Astrocyte (in vitro differentiated cells and primary cell): Measurements from ENCODE around the gene SSBP2. TPM values are rescaled to one million over a fixed set of nuclear protein-coding genes. Genes with fewer than 3 reads are reported as not detected.

ENCODE experiments used
- DNase-seq: peaks from one replicate; pipeline ENCODE4 v3.0.0-alpha.2; 2010; ENCODE audit warnings: low read depth
- FAIRE-seq: peaks from 2 replicates; lab custom pipeline; 2011; peaks lifted over from hg19 to GRCh38; lab: Jason Lieb, UNC
- H2AFZ ChIP-seq: 2 replicates; pipeline ENCODE4 v1.6.0; 2012; ENCODE audit warnings: low read depth, low read length, inconsistent platforms
- H3K27ac ChIP-seq: 2 replicates; pipeline ENCODE4 v1.5.1; 2011; ENCODE audit warnings: low read depth, low read length, inconsistent platforms
- H3K27me3 ChIP-seq: 2 replicates; pipeline ENCODE4 v1.6.0; 2011; ENCODE audit warnings: low read length, inconsistent platforms; ENCODE audit not compliant: insufficient read depth
- H3K36me3 ChIP-seq: 2 replicates; pipeline ENCODE4 v1.5.1; 2011; ENCODE audit warnings: low read length, inconsistent platforms; ENCODE audit not compliant: insufficient read depth
- H3K4me1 ChIP-seq: 2 replicates; pipeline ENCODE4 v1.5.1; 2011; ENCODE audit warnings: low read length, inconsistent platforms; ENCODE audit not compliant: insufficient read depth
- H3K4me2 ChIP-seq: 2 replicates; pipeline ENCODE4 v1.6.0; 2012; ENCODE audit warnings: low read length, inconsistent platforms
- H3K4me3 ChIP-seq: 2 replicates; pipeline ENCODE4 v1.5.1; 2011; ENCODE audit warnings: low read depth, mild to moderate bottlenecking, low read length, inconsistent platforms; ENCODE audit not compliant: insufficient read depth
- H3K79me2 ChIP-seq: 2 replicates; pipeline ENCODE4 v1.6.0; 2012; ENCODE audit warnings: mild to moderate bottlenecking, low read length, inconsistent platforms; ENCODE audit not compliant: insufficient read depth
- H3K9ac ChIP-seq: 2 replicates; pipeline ENCODE4 v1.6.0; 2012; ENCODE audit warnings: mild to moderate bottlenecking, low read length, inconsistent platforms
- H3K9me3 ChIP-seq: 2 replicates; pipeline ENCODE4 v1.5.1; 2012; ENCODE audit warnings: low read depth, mild to moderate bottlenecking, low read length, inconsistent platforms; ENCODE audit not compliant: insufficient read depth
- H4K20me1 ChIP-seq: 2 replicates; pipeline ENCODE4 v1.6.0; 2012; ENCODE audit warnings: low read length, inconsistent platforms; ENCODE audit not compliant: insufficient read depth
- H3K27ac Mint-ChIP-seq: one replicate; pipeline ENCODE4 v1.8.0; 2021; ENCODE audit warnings: mild to moderate bottlenecking, mixed read lengths; ENCODE audit not compliant: unreplicated experiment
- H3K27me3 Mint-ChIP-seq: one replicate; pipeline ENCODE4 v1.8.0; 2021; ENCODE audit warnings: low read depth, mixed read lengths; ENCODE audit not compliant: unreplicated experiment
- H3K36me3 Mint-ChIP-seq: one replicate; pipeline ENCODE4 v1.8.0; 2021; ENCODE audit warnings: low read depth, mixed read lengths; ENCODE audit not compliant: unreplicated experiment
- H3K4me1 Mint-ChIP-seq: one replicate; pipeline ENCODE4 v1.8.0; 2021; ENCODE audit warnings: low read depth, mixed read lengths; ENCODE audit not compliant: unreplicated experiment
- H3K4me3 Mint-ChIP-seq: one replicate; pipeline ENCODE4 v1.8.0; 2021; ENCODE audit warnings: mild to moderate bottlenecking, moderate library complexity, mixed read lengths; ENCODE audit not compliant: unreplicated experiment
- H3K9me3 Mint-ChIP-seq: one replicate; pipeline ENCODE4 v1.8.0; 2021; ENCODE audit warnings: mild to moderate bottlenecking, mixed read lengths; ENCODE audit not compliant: unreplicated experiment
- CTCF ChIP-seq: IDR thresholded peaks from 2 replicates; pipeline ENCODE4 v1.5.1; 2011; ENCODE audit warnings: low read depth, mild to moderate bottlenecking, inconsistent platforms, low read length, moderate library complexity; ENCODE audit not compliant: insufficient read depth
- EZH2 ChIP-seq: IDR thresholded peaks from 2 replicates; pipeline ENCODE4 v1.6.1; 2012; ENCODE audit warnings: mild to moderate bottlenecking, low read length, inconsistent platforms; ENCODE audit not compliant: insufficient read depth
- total RNA-seq: library from RNA; stranded (reverse); gene quantifications from 2 replicates; pipeline ENCODE4 v1.2.1, GENCODE V29; 2021

Gene SSBP2
- total RNA-seq, 1 donor from 2014 or later, result 59.8 TPM

GRCh38 chr5:81632679-81633078 is 118.2 kb downstream of the SSBP2 start:
- no peaks in the 10 kb centered on the region for H3K4me1 ChIP-seq
- no peaks in the 10 kb centered on the region for H3K79me2 ChIP-seq
- DNase-seq (no peak), FAIRE-seq (no peak)
- H3K36me3 ChIP-seq, result no peaks in the 10 kb centered on the region
- no peak overlapping the region for H3K9ac ChIP-seq
- no peak overlapping the region for H2AFZ ChIP-seq
- H3K9me3 ChIP-seq, result no peaks in the 10 kb centered on the region
- H3K27me3 Mint-ChIP-seq, result no peaks in the 10 kb centered on the region
- no peak overlapping the region for H3K4me3 ChIP-seq
- H3K9me3 Mint-ChIP-seq, result no peaks in the 10 kb centered on the region
- H3K27ac ChIP-seq, result no peak overlapping the region
- H3K27ac Mint-ChIP-seq, result no peak overlapping the region
- H3K4me3 Mint-ChIP-seq, result no peak overlapping the region
- no peaks in the 10 kb centered on the region for H3K27me3 ChIP-seq
- no peaks in the 10 kb centered on the region for H4K20me1 ChIP-seq
- peaks cover 3% of the 10 kb centered on the region for H3K36me3 Mint-ChIP-seq
- TF ChIP-seq EZH2 (no peak), CTCF (no peak)
- peaks cover 16% of the 10 kb centered on the region for H3K4me1 Mint-ChIP-seq
- H3K4me2 ChIP-seq, result no peak overlapping the region

GRCh38 chr5:81631621-81632020 is 119.3 kb downstream of the SSBP2 start:
- no peak overlapping the region for H3K4me3 ChIP-seq
- Mint-ChIP-seq H3K27me3 (no peaks in the 10 kb centered on the region), H3K4me1 (peaks cover 17% of the 10 kb centered on the region), H3K27ac (no peak overlapping the region), H3K9me3 (no peaks in the 10 kb centered on the region), H3K36me3 (peaks cover 3% of the 10 kb centered on the region), H3K4me3 (no peak overlapping the region)
- no peak overlapping the region for H3K27ac ChIP-seq
- TF ChIP-seq EZH2 (no peak), CTCF (no peak)
- H4K20me1 ChIP-seq, result no peaks in the 10 kb centered on the region
- H3K79me2 ChIP-seq, result no peaks in the 10 kb centered on the region
- no peaks in the 10 kb centered on the region for H3K36me3 ChIP-seq
- H3K27me3 ChIP-seq, result no peaks in the 10 kb centered on the region
- DNase-seq, result no peak
- H3K4me2 ChIP-seq, result no peak overlapping the region
- no peak overlapping the region for H2AFZ ChIP-seq
- H3K4me1 ChIP-seq, result peaks cover 3% of the 10 kb centered on the region
- no peak for FAIRE-seq
- H3K9me3 ChIP-seq, result no peaks in the 10 kb centered on the region
- no peak overlapping the region for H3K9ac ChIP-seq

GRCh38 chr5:81631124-81631523 is 119.8 kb downstream of the SSBP2 start:
- H3K27me3 Mint-ChIP-seq, result no peaks in the 10 kb centered on the region
- no peak overlapping the region for H3K4me3 ChIP-seq
- no peaks in the 10 kb centered on the region for H3K36me3 ChIP-seq
- H3K4me1 Mint-ChIP-seq, result peaks cover 21% of the 10 kb centered on the region
- H3K4me2 ChIP-seq, result no peak overlapping the region
- peaks cover 6% of the 10 kb centered on the region for H3K4me1 ChIP-seq
- no peak overlapping the region for H3K27ac ChIP-seq
- TF ChIP-seq CTCF (no peak), EZH2 (no peak)
- H3K9me3 ChIP-seq, result no peaks in the 10 kb centered on the region
- H3K4me3 Mint-ChIP-seq, result no peak overlapping the region
- no peaks in the 10 kb centered on the region for H3K79me2 ChIP-seq
- DNase-seq, result no peak
- no peak overlapping the region for H3K27ac Mint-ChIP-seq
- H3K9me3 Mint-ChIP-seq, result no peaks in the 10 kb centered on the region
- no peaks in the 10 kb centered on the region for H4K20me1 ChIP-seq
- H3K36me3 Mint-ChIP-seq, result peaks cover 3% of the 10 kb centered on the region
- no peak for FAIRE-seq
- no peaks in the 10 kb centered on the region for H3K27me3 ChIP-seq
- H2AFZ ChIP-seq, result no peak overlapping the region
- H3K9ac ChIP-seq, result no peak overlapping the region
